Measurements from ENCODE around the gene FKBP7.
"Not testable (repeated sequence)": the region's sequence is repeated elsewhere in the genome, so short reads cannot be mapped to it uniquely, and the experiment has no call there.

The FKBP7 gene

DNA sequence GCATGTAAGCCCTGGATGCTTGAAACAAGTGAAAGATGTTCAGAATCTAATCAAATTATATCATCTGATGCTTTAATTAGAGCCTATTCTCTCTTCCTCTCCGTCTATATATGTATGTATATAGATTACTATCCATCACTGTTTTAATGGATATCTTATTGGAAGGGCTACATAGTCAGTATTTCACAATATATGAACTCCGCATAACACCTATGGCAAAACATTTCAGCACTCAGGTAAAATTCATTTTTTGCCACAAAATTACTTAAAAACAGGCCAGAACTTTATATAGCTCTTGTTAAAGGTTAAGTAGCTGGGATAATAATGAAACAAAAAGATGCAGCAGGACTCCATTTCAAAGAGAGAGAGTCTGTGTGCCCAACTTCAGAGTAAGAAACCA, 26.1 kb downstream of the FKBP7 start:
- H3K4me3 ChIP-seq (ENCODE audit: low read depth, low read length): no peak overlapping the region
- DNase-seq (ENCODE audit: low read depth): no peak

DNA sequence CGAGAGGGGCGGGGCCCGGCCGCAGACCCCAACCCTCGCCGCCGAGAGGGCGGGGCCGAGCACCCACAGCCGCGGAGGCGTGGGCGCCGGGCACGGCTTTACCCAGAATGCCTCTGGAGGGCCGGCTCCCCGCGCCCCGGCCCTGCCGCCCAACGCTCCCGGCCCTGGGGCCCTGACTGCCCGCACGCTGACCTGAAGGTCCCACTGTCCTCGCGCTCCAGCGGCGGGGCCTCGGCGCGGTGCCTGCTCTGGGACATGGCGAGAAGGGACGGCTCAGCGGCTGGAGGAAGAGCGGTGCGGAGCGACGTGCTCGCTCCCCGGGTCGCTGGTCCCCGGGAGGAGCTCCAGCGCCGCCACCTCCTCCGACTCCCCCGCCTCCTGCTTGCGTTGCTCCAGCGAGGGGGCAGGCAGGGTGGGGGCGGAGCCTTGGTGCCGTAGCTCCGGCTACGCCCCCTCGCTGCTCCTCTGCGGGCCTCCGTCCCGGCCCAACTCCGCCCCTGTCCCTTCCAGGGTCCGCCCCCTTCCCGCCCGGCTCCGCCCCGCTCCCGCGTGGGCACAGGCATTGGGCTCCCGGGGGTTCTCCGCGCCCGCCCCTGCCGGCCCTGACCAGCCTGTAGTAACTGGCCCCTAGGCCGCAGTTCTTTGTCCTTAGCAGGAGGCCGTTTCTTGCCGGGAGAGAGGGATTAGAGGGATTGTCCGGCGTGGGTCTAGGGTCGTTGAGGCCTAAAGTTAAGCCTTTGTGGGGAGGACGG, 27.4 kb downstream of the FKBP7 start, which contains the start of the genes PJVK and PRKRA:
Gene PJVK, plus strand, starts transcription at position 605 of the 752 bp plus-strand sequence. CDS start 2,032 bp downstream, outside the sequence.
Gene PRKRA, minus strand, starts transcription at position 402 of the 752 bp plus-strand sequence. Its CDS starts 145 bp downstream, at position 257.
- peak; percentile 95 for DNase-seq (ENCODE audit: low read depth)
- peak within 1 kb of the TSS; percentile 83 for H3K4me3 ChIP-seq (ENCODE audit: low read depth, low read length)

DNA sequence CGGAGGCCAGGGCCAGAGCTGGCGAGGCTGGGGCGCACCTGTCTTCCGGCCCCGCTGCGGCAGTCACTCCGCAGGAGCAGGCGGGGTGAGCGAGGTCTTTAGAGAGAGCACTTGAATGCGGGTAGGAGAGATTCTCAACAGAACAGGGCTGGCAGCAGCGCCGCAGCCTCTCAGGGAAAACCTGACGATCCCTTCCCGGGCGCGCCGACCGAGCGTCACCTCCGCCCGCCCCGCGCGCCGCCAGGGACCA, 28.0 kb downstream of the FKBP7 start:
- H3K4me3 ChIP-seq (ENCODE audit: low read depth, low read length): peak overlapping the region; percentile 83
- no peak for DNase-seq (ENCODE audit: low read depth)

DNA sequence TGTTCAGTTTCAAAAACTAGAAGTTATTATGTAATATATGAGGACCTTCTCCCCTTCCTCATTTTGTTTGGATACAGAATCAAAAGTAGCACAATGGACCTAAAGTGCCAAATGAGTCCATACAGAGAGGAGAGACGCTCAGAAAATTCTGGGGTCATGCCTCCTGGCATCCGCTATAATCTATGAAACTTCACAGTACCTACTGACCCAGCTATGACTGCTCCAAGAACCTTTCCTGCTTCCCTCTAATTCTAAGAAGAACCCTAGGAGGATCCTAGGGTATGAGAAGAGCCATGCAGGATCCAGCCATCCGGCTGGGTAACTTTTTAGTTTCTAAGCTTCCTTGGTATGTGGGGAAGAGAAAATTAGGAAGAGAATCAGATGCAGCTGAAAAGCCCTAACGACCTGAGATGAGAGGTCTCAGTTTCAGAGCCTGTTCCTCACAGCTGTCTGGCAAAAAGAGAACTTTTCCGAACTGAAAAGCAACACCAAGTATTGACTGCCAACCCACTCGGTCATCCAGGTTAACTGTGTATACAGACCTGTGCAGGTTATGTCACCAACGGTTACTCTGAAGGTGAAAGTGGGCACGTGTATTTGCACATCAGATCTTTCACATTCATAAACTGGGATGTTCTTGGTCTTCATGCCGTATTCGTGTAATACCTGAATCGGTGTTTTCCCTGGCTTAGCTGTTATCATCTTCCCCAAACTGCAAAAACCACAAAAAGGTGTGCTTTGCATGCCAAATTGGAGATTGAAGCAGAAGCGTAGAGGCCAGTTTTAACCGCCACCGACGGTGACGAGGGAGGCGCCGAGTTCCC, 28.5 kb downstream of the FKBP7 start:
- DNase-seq (ENCODE audit: low read depth): no peak

DNA sequence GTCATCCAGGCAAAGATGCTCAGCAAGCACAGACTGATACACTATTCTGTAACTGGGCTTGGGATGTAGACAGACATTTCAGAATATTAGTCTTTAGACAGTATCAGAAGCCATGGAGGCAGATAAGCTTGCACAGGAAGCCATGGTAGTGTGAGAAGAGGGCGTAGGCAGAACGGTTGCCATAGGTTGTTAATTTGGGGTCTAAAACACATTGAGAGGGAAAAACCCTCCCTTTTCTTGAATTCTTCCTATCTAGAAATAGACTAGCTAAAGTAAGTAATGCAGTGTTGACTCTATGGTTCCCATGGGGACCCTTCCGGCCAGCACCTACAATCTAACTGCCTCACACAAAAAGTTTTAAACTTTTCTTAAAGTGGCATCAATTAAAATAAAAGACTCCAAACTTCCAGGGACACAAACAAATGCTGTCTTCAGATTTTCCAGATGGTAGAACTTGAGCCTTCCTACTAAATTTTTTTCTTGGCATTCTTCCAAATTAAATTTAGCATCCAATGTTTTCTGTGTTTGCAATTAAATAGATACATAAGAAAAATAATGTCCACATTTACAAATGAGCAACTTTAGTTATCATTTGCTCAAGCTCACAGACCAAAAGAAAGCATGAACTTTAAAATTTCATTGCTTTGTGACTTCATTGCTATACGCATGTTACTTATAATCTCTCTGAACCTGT, 29.3 kb downstream of the FKBP7 start:
- DNase-seq (ENCODE audit: low read depth): no peak
- peak overlapping the region; percentile 83 for H3K4me3 ChIP-seq (ENCODE audit: low read depth, low read length)

More for the DNA sequence above, 28.5 kb downstream of the FKBP7 start:
- peak overlapping the region; percentile 83 for H3K4me3 ChIP-seq (ENCODE audit: low read depth, low read length)

DNA sequence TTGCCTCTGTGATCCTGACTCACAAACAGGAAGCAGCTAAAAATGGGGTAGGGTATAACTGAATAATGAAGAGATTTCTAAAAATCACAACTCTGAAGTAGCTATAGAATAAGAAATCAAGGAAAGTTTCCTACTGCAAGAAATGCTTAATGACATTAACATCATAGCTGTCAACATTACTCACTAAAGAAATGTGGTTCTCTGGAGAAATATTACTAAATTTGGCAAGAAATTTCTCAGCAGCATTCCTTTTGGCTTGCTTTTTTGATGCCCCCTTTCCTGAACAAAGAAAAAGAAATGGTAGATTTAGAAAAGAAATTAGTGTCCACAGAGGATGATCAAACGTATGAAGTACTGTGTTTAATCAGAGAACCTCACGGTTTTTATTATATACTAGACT, 37.0 kb downstream of the FKBP7 start:
- H3K4me3 ChIP-seq (ENCODE audit: low read depth, low read length): no peak overlapping the region
- DNase-seq (ENCODE audit: low read depth): no peak

DNA sequence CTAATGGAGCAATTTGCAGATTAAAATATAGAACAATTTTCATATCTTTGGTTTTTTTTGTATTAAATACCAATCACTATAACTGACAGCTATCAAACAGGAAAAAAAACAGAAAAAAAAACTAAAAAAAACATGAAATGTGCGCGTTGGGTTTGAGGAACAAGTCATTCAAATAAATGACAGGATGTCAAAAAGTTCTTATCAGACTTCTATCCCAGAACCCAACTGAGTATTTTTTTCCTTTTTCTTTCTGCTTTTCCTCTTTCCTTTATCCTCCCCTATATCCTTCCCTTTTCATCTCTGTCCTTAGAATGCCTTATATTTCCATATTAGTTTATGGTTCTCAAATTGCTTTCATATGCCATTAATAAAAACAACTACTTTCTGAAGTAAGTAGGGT, 41.7 kb downstream of the FKBP7 start:
- no peak for DNase-seq (ENCODE audit: low read depth)
- no peak overlapping the region for H3K4me3 ChIP-seq (ENCODE audit: low read depth, low read length)

DNA sequence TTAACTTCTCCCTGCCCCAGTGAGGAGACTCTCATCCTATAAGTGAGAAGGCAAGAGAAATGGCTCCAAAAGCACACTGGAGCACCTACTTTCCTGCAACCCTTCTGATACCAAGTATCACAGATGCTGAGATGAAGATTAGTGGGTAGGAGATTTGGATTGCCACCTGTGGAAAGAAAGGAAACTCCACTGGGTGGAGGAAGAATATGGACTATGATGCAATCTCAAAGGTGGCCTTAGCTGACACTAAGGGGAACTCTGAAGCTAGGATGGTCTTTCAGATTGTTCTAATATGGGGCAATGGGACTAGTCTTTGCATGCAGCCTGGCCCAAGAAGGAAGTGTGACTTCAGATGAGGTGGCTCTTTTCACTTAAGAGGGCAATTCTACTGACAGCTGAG, 49.1 kb downstream of the FKBP7 start:
- DNase-seq (ENCODE audit: low read depth): no peak
- H3K4me3 ChIP-seq (ENCODE audit: low read depth, low read length): no peak overlapping the region

DNA sequence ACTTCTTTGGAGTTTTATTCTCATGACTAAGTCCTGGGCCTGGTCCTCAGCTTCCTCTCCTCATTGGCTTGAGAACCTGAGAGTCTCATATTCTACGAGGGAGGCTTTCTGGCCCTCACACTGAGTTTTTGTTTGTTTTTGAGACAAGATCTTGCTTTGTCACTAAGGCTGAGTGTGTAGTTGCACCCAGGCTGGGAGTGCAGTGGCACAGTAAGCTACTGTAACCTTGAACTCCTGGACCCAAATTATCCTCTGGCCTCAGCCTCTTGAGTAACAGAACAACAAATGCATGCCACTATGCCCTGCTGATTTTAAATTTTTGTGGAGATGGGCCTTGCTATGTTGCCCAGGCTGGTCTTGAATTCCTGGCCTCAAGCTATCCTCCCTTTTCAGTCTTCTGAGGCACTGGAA, 50.0 kb downstream of the FKBP7 start:
- no peak for DNase-seq (ENCODE audit: low read depth)
- H3K4me3 ChIP-seq (ENCODE audit: low read depth, low read length): no peak overlapping the region

DNA sequence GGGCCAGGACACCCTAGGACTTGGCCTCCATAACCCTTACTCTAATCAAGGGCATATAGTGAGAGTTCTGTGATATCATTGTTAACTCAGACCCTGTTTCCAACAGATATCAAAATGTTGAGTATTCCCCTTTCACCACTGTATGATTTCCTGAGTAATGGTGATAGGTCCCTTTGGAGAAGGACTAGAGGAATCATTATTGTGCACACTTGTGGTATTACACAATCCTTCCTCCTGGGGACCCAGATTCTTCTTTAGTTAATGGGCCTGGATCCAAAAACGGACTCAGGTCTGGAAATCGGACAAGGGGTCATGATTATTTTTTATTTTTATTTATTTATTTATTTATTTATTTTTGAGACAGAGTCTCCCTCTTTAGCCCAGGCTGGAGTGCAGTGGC, 50.9 kb downstream of the FKBP7 start:
- no peak for DNase-seq (ENCODE audit: low read depth)
- no peak overlapping the region for H3K4me3 ChIP-seq (ENCODE audit: low read depth, low read length)

DNA sequence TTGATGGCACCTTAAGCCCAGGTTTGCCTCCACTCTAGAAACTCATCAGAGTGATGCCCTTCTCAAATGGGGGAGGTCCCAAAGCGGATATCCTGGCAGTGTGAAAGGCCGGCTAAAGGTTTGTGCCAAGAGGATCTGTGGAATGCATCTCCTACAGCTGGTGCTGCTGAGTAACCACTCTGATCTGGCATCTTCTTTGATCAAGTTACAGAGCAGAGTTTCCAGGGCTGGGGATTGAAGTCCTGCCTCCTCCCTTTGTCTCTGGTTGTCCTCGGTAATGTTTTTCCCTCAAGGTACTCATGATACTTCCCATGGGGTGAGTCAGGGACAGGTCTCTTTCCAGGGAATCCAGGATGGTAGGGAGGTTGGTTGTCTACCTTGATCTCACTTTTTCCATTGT, 52.0 kb downstream of the FKBP7 start:
- no peak overlapping the region for H3K4me3 ChIP-seq (ENCODE audit: low read depth, low read length)
- no peak for DNase-seq (ENCODE audit: low read depth)

DNA sequence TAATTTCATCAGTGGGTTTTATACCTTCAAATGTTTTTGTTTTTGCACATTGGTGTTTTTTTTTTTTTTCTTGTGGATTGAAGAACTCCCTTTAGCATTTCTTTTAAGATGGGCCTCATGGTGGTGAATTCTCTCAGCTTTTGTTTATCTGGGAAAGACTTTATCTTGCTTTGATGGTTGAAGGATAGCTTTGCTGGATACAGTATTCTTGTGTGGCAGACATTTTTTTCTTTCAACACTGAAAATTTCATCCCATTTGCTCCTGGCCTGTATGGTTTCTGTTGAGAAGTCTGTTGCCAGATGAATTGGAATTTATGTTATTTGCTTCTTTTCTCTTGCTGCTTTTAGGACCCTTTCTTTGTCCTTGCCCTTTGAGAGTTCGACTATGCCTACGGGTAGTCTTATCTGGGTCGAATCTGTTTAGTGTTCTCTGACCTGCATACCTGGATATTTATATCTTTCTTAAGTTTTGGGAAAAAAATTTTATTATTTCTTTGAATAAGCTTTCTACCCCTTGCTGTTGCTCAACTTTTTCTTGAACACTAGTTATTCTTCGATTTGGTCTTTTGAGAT, 53.1 kb downstream of the FKBP7 start:
- no peak for DNase-seq (ENCODE audit: low read depth)

DNA sequence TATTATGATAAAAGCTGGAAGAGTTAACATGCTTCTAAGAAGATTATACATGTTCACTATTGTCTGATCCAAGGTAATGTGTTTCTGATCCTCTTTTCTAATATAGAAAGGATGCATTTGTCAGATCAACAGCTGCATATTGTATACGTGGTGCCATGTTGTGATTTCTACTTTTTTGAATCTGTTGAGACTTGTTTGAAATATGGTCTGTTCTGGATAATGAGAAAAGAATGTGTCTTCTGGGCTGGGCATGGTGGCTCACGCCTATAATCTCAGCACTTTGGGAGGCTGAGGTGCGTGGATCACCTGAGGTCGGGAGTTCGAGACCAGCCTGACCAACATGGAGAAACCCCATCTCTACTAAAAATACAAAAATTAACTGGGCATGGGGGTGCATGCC, 54.7 kb downstream of the FKBP7 start:
- not testable (repeated sequence) for DNase-seq (ENCODE audit: low read depth); H3K4me3 ChIP-seq (ENCODE audit: low read depth, low read length)

More for the DNA sequence above, 53.1 kb downstream of the FKBP7 start:
- no peak overlapping the region for H3K4me3 ChIP-seq (ENCODE audit: low read depth, low read length)

DNA sequence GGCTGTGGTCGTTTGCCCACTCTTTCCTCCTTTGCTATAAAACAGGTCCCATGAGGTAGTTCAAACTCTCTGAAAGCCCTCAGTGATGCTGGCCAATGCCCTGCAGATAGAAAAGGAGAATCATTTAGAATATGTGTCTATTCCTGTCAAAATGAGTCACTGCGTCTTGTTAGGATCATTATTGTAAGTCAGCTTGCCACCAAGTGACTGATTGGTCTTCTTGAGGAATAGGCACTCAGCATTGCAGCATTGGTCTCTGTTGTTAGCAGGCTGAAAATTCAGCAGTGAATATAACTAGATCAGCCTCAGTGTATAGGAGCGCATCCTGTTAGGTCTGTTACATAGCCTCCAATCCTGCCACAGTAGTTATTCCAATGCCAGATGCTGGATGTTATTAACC, 56.3 kb downstream of the FKBP7 start:
- H3K4me3 ChIP-seq (ENCODE audit: low read depth, low read length): no peak overlapping the region
- no peak for DNase-seq (ENCODE audit: low read depth)

DNA sequence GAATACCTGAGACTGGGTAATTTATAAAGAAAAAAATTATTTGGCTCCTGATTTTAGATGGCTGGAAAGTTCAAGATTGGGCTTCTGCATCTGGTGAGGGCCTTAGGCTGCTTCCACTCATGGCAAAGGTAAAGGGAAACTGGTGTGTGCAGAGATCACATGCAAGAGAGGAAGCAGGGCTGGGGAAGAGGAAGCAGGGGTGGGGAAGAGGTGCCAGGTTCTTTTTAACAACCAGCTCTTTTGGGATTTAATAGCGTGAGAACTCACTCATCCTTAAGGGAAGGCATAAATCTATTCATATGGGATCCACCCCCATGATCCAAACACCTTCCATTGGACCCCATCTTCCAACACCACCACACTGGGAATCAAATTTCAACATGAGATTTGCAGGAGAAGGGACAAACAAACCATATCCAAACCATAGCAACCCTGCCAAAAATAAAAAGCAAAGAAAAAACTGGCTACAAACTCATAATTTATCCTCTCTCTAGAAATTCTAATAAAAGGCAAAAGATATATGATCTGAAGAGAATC, 57.9 kb downstream of the FKBP7 start:
- no peak for DNase-seq (ENCODE audit: low read depth)

DNA sequence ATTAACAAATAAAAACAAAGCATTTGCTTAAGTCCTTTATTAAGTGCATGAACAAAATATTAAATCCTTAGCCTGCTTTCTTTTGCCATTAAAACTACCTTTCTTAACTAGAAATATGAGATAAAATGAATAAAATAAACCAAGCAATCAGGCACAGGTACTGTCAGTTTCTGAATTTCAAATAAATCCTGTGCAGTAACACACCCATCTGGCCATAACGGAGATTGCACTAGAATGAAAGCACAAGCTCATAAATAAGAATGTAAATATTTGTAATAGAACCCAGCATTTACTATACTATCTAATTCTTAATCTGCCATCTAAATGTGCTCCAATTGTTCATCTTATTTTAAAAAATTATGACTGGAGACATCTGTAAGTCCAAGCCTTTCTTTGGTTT, 59.3 kb downstream of the FKBP7 start:
- H3K4me3 ChIP-seq (ENCODE audit: low read depth, low read length): no peak overlapping the region
- no peak for DNase-seq (ENCODE audit: low read depth)

More for the DNA sequence above, 57.9 kb downstream of the FKBP7 start:
- H3K4me3 ChIP-seq (ENCODE audit: low read depth, low read length): no peak overlapping the region

DNA sequence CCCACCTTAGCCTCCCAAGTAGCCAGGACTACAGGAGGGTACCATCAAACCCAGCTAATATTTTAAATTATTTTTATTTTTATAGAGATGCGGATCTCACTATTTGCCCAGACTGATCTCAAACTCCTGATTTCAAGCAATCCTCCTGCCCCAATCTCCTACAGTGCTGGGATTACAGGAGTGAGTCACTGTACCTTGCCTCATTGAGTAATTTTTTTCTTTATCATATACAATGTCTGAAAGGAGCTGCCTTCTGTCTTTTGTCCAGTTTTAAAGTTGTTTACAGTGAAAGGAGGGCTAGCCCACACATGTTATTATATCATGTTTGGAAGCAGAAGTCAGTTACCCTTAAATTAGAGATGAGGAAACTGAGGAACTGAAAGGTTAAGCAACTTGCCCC, 60.0 kb downstream of the FKBP7 start:
- H3K4me3 ChIP-seq (ENCODE audit: low read depth, low read length): no peak overlapping the region
- DNase-seq (ENCODE audit: low read depth): no peak

DNA sequence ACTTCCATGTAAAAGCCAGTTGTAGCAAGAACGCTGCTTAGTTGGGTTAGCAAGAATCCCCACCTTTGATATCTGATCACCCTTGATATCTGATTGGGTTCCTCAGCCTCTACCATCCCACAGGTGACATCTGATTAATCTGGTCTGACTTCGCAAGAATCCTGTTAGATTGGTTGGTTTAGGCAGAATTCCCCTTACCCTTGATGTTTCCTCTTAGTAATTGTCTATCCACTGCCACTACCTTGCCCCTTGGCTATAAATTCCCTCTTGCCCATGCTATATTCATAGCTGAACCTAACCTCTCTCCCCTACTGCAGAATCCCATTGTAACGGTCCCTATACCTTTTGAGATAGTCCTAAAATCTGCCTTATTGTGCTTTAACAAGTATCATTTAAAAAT, 60.5 kb downstream of the FKBP7 start:
- no peak for DNase-seq (ENCODE audit: low read depth)
- no peak overlapping the region for H3K4me3 ChIP-seq (ENCODE audit: low read depth, low read length)

DNA sequence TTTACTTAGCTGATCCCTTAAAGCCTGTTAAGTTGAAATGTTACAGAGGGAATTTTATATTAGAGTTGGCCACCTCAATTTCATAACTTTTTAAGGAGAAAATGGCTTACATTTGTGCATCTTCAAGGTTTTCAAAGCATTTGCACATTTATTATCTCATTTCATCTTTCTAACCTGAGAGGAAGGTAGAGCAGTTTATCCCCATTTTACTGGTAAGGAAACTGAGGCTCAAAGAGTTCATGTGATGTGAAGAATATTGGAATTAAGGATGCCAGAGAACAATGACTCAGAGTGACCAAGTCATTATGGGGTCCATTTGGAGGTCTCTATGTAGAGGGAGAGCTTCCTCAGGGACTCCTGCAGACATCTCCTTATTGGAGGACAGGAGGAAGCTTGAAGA, 62.4 kb downstream of the FKBP7 start:
- DNase-seq (ENCODE audit: low read depth): no peak
- no peak overlapping the region for H3K4me3 ChIP-seq (ENCODE audit: low read depth, low read length)

Data from skeletal muscle cell (primary cell).